HCT116 (cell line): Measurements from ENCODE around the gene SLC24A3. TPM values are rescaled to one million over a fixed set of nuclear protein-coding genes. Genes with fewer than 3 reads are reported as not detected.

Experiments
- ATAC-seq: fragments of 200-7000 bp; cut with Tn5 transposase; 2 replicates; pipeline ENCODE4 v1.9.1; 2020; ENCODE audit warnings: mild to moderate bottlenecking, moderate library complexity
- BruUV-seq: library from RNA; stranded (reverse); fragments of 400-500 nt; replicated peaks from 2 replicates; lab custom pipeline; 2021; lab: Mats Ljungman, UMichigan
- CTCF ChIA-PET: fragments of 300-600 bp; sonication (Branson Sonifier 250); formaldehyde crosslinking; loops from one replicate; lab custom pipeline; 2021; ENCODE audit warnings: antibody characterized with exemption; lab: Charles Lee
- POLR2A ChIA-PET: fragments of 300-600, 350-600 bp; sonication (Branson Sonifier 250); formaldehyde crosslinking; loops from one replicate; lab custom pipeline; 2021; ENCODE audit warnings: antibody characterized with exemption; lab: Charles Lee
- RAD21 ChIA-PET, 2 experiments: fragments of 300-600 bp; sonication (Branson Sonifier 250); formaldehyde crosslinking; loops; one replicate each; lab custom pipeline; 2023; ENCODE audit warnings: low total read pairs in 2 of 2; ENCODE audit not compliant: uncharacterized antibody in 2 of 2, unreplicated experiment in 2 of 2, low non-redundant PET in 1 of 2; lab: Charles Lee
- DNase-seq: peaks from one replicate; pipeline ENCODE4 v3.0.0-alpha.2; 2010; ENCODE audit warnings: low read depth, low spot score
- H2AFZ ChIP-seq: fragments of 200-600 bp; shearing (Covaris generic), sonication (generic); 2 replicates; pipeline ENCODE4 v1.6.1; 2017; ENCODE audit warnings: low read depth, mixed run types, mixed read lengths, antibody characterized with exemption, low read length; ENCODE audit not compliant: poor library complexity, severe bottlenecking
- H3K27ac ChIP-seq: 2 replicates; pipeline ENCODE4 v1.5.1; 2012; ENCODE audit warnings: low read depth, low read length
- H3K27me3 ChIP-seq: fragments of 200-600 bp; sonication (generic); 2 replicates; pipeline ENCODE4 v1.6.1; 2016; ENCODE audit warnings: mixed run types, low read length, mixed read lengths; ENCODE audit not compliant: insufficient read depth
- H3K36me3 ChIP-seq, 2 experiments: fragments of 200-500 bp in 1 of 2; fragments of 200-600 bp in 1 of 2; sonication (Bioruptor generic) in 1 of 2; sonication (generic) in 1 of 2; 2 replicates each; pipeline versions ENCODE4 v1.5.1 to v1.6.1; 2014 to 2016; ENCODE audit warnings: low read length in 2 of 2, inconsistent platforms in 1 of 2, mixed read lengths in 1 of 2, mixed run types in 1 of 2; ENCODE audit not compliant: insufficient read depth in 2 of 2, control insufficient read depth in 1 of 2
- H3K4me1 ChIP-seq, 2 experiments: fragments of 200-600 bp in 1 of 2; sonication (generic) in 1 of 2; 2 replicates each; pipeline versions ENCODE4 v1.5.1 to v1.6.1; 2012 to 2017; ENCODE audit warnings: low read length in 2 of 2, inconsistent platforms in 1 of 2, mild to moderate bottlenecking in 1 of 2, mixed read lengths in 1 of 2, mixed run types in 1 of 2, moderate library complexity in 1 of 2; ENCODE audit not compliant: insufficient read depth in 2 of 2, control insufficient read depth in 1 of 2
- H3K4me2 ChIP-seq: fragments of 200-600 bp; sonication (generic); 2 replicates; pipeline ENCODE4 v1.6.1; 2017; ENCODE audit warnings: mixed run types, low read length, mixed read lengths
- H3K4me3 ChIP-seq, 2 experiments: fragments of 200-600 bp in 1 of 2; sonication (generic) in 1 of 2; replicated peaks in 1 of 2; 2 replicates each; pipeline ENCODE4 v1.5.1; 2011 to 2016; ENCODE audit warnings: low read length in 2 of 2, control low read depth in 1 of 2, low read depth in 1 of 2, mild to moderate bottlenecking in 1 of 2, mixed read lengths in 1 of 2, mixed run types in 1 of 2
- H3K79me2 ChIP-seq: fragments of 200-600 bp; sonication (generic); 2 replicates; pipeline ENCODE4 v1.6.1; 2017; ENCODE audit warnings: mild to moderate bottlenecking, mixed run types, low read length, moderate library complexity, mixed read lengths; ENCODE audit not compliant: insufficient read depth
- H3K9ac ChIP-seq: fragments of 200-600 bp; sonication (generic); 2 replicates; pipeline ENCODE4 v1.6.1; 2016; ENCODE audit warnings: low read length, mixed read lengths
- H3K9me2 ChIP-seq: fragments of 200-600 bp; sonication (generic), shearing (Covaris generic); 2 replicates; pipeline ENCODE4 v1.6.1; 2017; ENCODE audit warnings: mixed run types, mild to moderate bottlenecking, moderate library complexity; ENCODE audit not compliant: insufficient read depth
- H3K9me3 ChIP-seq, 2 experiments: fragments of 200-500 bp in 1 of 2; fragments of 200-600 bp in 1 of 2; sonication (Bioruptor generic) in 1 of 2; sonication (generic) in 1 of 2; 2 replicates each; pipeline ENCODE4 v1.6.1; 2014 to 2017; ENCODE audit warnings: low read length in 2 of 2, mixed read lengths in 2 of 2, inconsistent platforms in 1 of 2, low read depth in 1 of 2, mild to moderate bottlenecking in 1 of 2, mixed run types in 1 of 2, moderate library complexity in 1 of 2; ENCODE audit not compliant: control insufficient read depth in 1 of 2, insufficient read depth in 1 of 2
- H4K20me1 ChIP-seq: fragments of 200-600 bp; sonication (generic), shearing (Covaris generic); 2 replicates; pipeline ENCODE4 v1.6.1; 2017; ENCODE audit warnings: mixed run types, mild to moderate bottlenecking, moderate library complexity; ENCODE audit not compliant: insufficient read depth
- ATF3 ChIP-seq: IDR thresholded peaks from 2 replicates; pipeline ENCODE4 v1.6.1; 2012
- CBX3 ChIP-seq: IDR thresholded peaks from 2 replicates; pipeline ENCODE4 v1.6.1; 2012; ENCODE audit warnings: low read depth
- CTCF ChIP-seq, 3 experiments: fragments of 200-600 bp in 1 of 3; sonication (generic) in 1 of 3; IDR thresholded peaks in 2 of 3; conservative IDR thresholded peaks in 1 of 3; 2 replicates each; pipeline ENCODE4 v1.5.1; 2012 to 2017; ENCODE audit warnings: low read depth in 2 of 3, low read length in 2 of 3, antibody characterized with exemption in 1 of 3, borderline replicate concordance in 1 of 3, control low read depth in 1 of 3, mild to moderate bottlenecking in 1 of 3, mixed read lengths in 1 of 3, mixed run types in 1 of 3, moderate library complexity in 1 of 3; ENCODE audit not compliant: insufficient read depth in 1 of 3
- EGR1 ChIP-seq: IDR thresholded peaks from 2 replicates; pipeline ENCODE4 v1.6.1; 2012; ENCODE audit warnings: low read depth
- ELF1 ChIP-seq: IDR thresholded peaks from 2 replicates; pipeline ENCODE4 v1.6.1; 2012; ENCODE audit warnings: low read depth, borderline replicate concordance
- EZH2phosphoT487 ChIP-seq: fragments of 200-600 bp; IDR thresholded peaks from 2 replicates; pipeline ENCODE4 v1.6.1; 2018; ENCODE audit warnings: antibody characterized with exemption, borderline replicate concordance
- MAX ChIP-seq: IDR thresholded peaks from 2 replicates; pipeline ENCODE4 v1.6.1; 2012
- POLR2A ChIP-seq: IDR thresholded peaks from 2 replicates; pipeline ENCODE4 v1.7.0; 2011; ENCODE audit warnings: borderline replicate concordance; ENCODE audit not compliant: insufficient read depth, insufficient read length; ENCODE audit errors: extremely low read depth
- POLR2AphosphoS5 ChIP-seq: IDR thresholded peaks from 2 replicates; pipeline ENCODE4 v1.6.1; 2011; ENCODE audit warnings: mild to moderate bottlenecking, low read depth, low read length, moderate library complexity
- RAD21 ChIP-seq: IDR thresholded peaks from 2 replicates; pipeline ENCODE4 v1.6.1; 2012; ENCODE audit warnings: low read depth, mild to moderate bottlenecking
- REST ChIP-seq: IDR thresholded peaks from 2 replicates; pipeline ENCODE4 v1.6.1; 2012; ENCODE audit warnings: low read depth
- SP1 ChIP-seq: IDR thresholded peaks from 2 replicates; pipeline ENCODE4 v1.6.1; 2012; ENCODE audit warnings: low read depth
- TCF7L2 ChIP-seq: IDR thresholded peaks from 2 replicates; pipeline ENCODE4 v1.7.0; 2011; ENCODE audit warnings: borderline replicate concordance, inconsistent platforms; ENCODE audit not compliant: insufficient read depth, insufficient read length; ENCODE audit errors: extremely low read depth
- YY1 ChIP-seq: IDR thresholded peaks from 2 replicates; pipeline ENCODE4 v1.6.1; 2011; ENCODE audit warnings: low read length, low read depth, moderate library complexity, mild to moderate bottlenecking; ENCODE audit not compliant: insufficient replicate concordance; ENCODE audit errors: extremely low read depth
- ZBTB33 ChIP-seq: IDR thresholded peaks from 2 replicates; pipeline ENCODE4 v1.6.1; 2011; ENCODE audit warnings: mild to moderate bottlenecking, low read length, moderate library complexity; ENCODE audit not compliant: insufficient replicate concordance; ENCODE audit errors: extremely low read depth
- ZFX ChIP-seq: fragments of 450-650 bp; IDR thresholded peaks from 2 replicates; pipeline ENCODE4 v1.6.1; 2017
- ZNF274 ChIP-seq: fragments of 200-500 bp; sonication (Bioruptor generic); IDR thresholded peaks from 2 replicates; pipeline ENCODE4 v1.6.1; 2014; ENCODE audit warnings: mild to moderate bottlenecking, low read depth, low read length, inconsistent platforms
- intact Hi-C: fragments of 100-400 bp; cut with micrococcal nuclease; formaldehyde crosslinking; loops from 2 replicates; pipeline ENCODE4 v1.10.0; 2022
- total RNA-seq: library from RNA; stranded (reverse); gene quantifications from one replicate; pipeline ENCODE4 v1.2.1, GENCODE V29; 2021; ENCODE audit not compliant: unreplicated experiment

The SLC24A3 gene
- total RNA-seq, 1 experiment from 2014 or later, result not detected

GRCh38 chr20:19435821-19436220 lies 223.4 kb downstream of the SLC24A3 start:
- no peaks in the 10 kb centered on the region for H3K27me3 ChIP-seq
- H3K9me3 ChIP-seq, result no peaks in the 10 kb centered on the region; a peak in 1 of 4 replicates
- H3K4me1 ChIP-seq, result no peaks in the 10 kb centered on the region
- ATAC-seq (no peak), DNase-seq (no peak)
- no peak overlapping the region for H3K9ac ChIP-seq
- H3K4me2 ChIP-seq, result no peak overlapping the region
- no peaks in the 10 kb centered on the region for H3K9me2 ChIP-seq
- no peaks in the 10 kb centered on the region for H3K36me3 ChIP-seq
- no peak overlapping the region for H3K4me3 ChIP-seq
- intact Hi-C loops, result no loop called here
- no TSS peak for BruUV-seq
- no peaks in the 10 kb centered on the region for H4K20me1 ChIP-seq
- no peak overlapping the region for H3K27ac ChIP-seq
- H2AFZ ChIP-seq, result no peak overlapping the region
- ChIA-PET POLR2A (no interaction called here), RAD21 (no interaction called here), CTCF (no interaction called here)
- TF ChIP-seq EGR1 (no peak), POLR2AphosphoS5 (no peak), CBX3 (no peak), ATF3 (no peak), POLR2A (no peak), ZBTB33 (no peak), CTCF (IDR thresholded peaks at IDR 0.05 in 2 of 3, conservative IDR thresholded peaks at IDR 0.05 in 1 of 3; ENCODE audit: borderline replicate concordance in 1 of 3, insufficient read depth in 1 of 3, low read depth in 2 of 3, low read length in 2 of 3) (no peak), ZNF274 (no peak), ELF1 (no peak), TCF7L2 (no peak), REST (no peak), YY1 (no peak), SP1 (no peak), RAD21 (no peak), ZFX (no peak), EZH2phosphoT487 (no peak), MAX (no peak)
- no peaks in the 10 kb centered on the region for H3K79me2 ChIP-seq
